Measurements from ENCODE around the gene CDC42EP4.
A peak's percentile ranks its signal among the peaks of the same experiment; 100 is the strongest.

Gene CDC42EP4

GRCh38 chr17:73311781-73312641, at the start of gene CDC42EP4:
CDC42EP4 (minus strand) TSS chr17:73312001; CDS start chr17:73286500, 25,501 bp downstream.
- DNase-seq, result peak; percentile 81 to 88

- DNase-seq, result no peak
These were observed 49.4 kb upstream of the CDC42EP4 start for GRCh38 chr17:73360961-73361761.

DNA sequence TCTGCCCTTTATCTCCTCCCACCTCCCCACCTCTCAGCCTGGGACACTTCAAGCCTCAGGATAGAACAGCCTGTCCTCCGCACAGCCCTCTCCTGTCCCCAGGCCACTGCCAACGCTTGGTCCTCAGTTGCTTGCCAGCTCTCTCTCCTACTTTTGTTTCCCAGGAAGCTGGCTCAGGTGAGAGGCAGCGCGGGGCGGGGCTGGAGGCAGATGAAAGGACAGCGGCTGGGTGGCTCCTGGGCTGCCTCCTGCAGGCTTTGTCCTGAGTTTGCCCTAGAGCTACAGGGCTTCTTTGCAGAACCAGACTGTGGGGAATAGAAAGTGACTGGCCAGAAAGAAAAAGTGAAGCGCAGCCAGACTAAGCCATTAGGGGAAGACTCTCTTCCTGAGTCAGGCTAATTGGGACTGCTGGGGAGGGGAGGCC, 48.2 kb upstream of the CDC42EP4 start:
- no peak for DNase-seq

- no peak for DNase-seq
These were observed 47.6 kb upstream of the CDC42EP4 start for GRCh38 chr17:73359352-73359751.

DNA sequence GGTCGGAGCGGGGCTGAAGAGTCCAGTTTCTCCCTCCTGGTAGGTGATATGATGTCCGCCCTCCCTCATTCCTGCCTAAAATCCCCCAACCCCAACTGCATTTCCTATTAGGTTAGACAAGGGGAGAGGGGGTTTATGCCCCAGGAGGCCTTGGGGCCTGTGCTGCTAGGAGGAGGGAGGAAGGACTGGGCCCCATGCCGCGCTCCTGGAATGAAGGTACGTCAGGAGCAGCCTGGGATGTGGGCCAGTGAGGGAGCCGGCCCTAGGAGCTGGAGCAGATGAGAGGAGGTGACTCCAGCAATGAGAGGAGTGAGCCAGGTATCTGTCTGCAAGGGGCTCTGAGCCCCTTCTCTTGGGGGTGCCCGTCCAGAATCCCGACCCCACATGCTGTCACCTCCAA, 46.9 kb upstream of the CDC42EP4 start:
- no peak for DNase-seq

DNA sequence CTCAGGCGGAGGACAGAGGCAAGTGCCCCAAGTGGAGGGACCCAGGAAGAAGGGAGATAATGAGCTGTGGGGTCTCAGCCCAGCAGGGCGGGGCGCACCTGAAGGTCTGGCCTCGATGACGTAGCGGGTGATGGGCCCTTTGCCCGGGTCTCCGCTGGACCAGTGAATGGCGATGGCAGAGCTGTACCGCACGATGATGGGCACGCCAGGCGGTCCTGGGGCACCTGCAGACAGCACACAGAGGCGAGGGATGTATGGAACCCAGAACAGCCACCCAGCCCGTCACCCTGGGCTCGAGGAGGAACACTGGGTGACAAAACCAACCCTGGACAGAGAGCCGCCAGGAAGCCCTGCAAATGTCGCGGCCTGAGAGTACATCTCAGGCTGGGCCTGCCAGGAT, 46.2 kb upstream of the CDC42EP4 start:
- DNase-seq, result no peak

DNA sequence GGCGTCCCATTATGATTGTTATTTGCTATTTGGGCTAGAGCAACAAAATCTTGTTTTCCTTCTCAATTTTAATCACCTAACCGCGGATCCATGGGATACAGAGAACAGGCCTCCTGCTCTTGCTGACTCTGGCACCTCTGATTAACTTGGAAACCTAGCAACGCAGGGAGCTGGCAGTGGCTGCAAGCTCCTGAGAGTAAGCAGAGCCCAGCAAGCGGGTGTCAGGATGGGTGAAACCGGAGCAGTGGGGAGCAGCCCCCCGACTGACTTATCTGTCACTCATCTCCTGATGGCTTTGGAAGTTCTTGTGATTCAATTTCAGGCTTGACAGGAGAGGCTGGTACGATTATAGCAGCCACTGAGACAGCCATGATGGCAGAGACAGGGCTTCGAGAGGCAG, 45.5 kb upstream of the CDC42EP4 start:
- DNase-seq, result no peak

GRCh38 chr17:73356561-73357170, 44.9 kb upstream of the CDC42EP4 start:
- no peak for DNase-seq

GRCh38 chr17:73354423-73355284, 42.9 kb upstream of the CDC42EP4 start:
- no peak for DNase-seq

- no peak for DNase-seq
These were observed 40.5 kb upstream of the CDC42EP4 start for GRCh38 chr17:73352261-73352660.

DNA sequence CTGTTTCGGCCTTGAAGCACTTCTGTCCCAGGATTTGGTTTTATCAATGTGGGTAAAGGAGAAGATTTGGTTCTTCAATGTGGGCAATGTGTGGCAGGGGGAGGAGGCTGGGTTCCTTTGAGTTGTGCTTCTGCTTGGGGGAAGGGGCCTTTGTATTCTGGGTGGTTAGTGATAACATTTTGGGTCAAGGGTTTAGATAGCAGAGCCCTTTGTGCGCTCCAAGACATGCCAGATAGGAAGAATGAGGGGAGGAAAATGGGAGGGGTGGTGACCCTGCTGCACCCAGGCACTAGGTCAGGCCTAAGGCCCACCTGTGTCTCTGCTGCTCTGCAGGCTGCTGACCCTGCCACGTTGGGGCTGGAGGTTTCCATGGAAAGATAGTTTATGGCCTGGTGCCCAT, 40.0 kb upstream of the CDC42EP4 start:
- DNase-seq, result no peak

GRCh38 chr17:73350864-73351263, 39.1 kb upstream of the CDC42EP4 start:
- no peak for DNase-seq

DNA sequence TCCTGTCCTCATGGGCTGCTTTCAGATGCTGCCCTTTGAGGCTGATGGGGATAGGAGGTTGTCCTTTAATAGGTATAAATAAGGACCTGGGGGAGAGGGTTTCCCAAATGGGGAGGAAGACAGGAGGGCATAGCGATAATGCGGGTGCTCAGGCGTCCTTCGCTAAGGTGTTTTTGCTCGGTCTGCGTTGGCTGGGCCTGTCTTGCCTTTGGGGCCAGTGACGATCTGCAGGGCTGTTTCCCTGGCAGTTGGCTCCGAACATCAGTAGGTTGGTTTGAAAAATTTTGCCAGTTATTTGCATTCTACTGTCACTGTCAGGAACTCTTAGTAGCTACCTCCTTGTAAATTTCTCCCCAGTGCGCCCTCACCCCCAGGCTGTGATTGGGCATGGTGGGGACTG, 37.8 kb upstream of the CDC42EP4 start:
- no peak for DNase-seq

GRCh38 chr17:73349138-73349537, 37.3 kb upstream of the CDC42EP4 start:
- no peak for DNase-seq

GRCh38 chr17:73348829-73349095, 37.0 kb upstream of the CDC42EP4 start:
- no peak for DNase-seq

- DNase-seq, result no peak
These were observed 36.4 kb upstream of the CDC42EP4 start for GRCh38 chr17:73348018-73348828.

DNA sequence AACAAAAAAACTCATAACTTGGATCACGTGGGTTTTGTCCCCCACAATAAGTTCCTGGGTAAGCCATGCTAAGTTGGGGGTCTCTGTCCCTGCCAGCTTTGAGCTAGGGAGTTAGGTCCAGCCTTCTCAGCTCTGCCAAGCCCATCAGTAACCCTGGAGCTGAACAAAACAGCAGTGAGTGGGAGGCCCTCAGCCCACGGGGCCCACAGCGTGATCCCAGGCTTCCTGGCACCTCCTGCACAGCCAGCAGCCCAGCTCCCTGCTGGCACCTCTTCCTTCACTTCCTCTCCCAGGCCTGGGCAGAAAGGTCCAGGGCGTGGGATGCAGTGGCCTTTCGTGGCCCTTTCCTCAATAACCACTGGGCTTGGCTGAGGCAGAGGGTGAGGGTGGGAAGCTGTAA, 35.5 kb upstream of the CDC42EP4 start:
- DNase-seq, result no peak

- no peak for DNase-seq
These were observed 34.8 kb upstream of the CDC42EP4 start for GRCh38 chr17:73346501-73347162.

DNA sequence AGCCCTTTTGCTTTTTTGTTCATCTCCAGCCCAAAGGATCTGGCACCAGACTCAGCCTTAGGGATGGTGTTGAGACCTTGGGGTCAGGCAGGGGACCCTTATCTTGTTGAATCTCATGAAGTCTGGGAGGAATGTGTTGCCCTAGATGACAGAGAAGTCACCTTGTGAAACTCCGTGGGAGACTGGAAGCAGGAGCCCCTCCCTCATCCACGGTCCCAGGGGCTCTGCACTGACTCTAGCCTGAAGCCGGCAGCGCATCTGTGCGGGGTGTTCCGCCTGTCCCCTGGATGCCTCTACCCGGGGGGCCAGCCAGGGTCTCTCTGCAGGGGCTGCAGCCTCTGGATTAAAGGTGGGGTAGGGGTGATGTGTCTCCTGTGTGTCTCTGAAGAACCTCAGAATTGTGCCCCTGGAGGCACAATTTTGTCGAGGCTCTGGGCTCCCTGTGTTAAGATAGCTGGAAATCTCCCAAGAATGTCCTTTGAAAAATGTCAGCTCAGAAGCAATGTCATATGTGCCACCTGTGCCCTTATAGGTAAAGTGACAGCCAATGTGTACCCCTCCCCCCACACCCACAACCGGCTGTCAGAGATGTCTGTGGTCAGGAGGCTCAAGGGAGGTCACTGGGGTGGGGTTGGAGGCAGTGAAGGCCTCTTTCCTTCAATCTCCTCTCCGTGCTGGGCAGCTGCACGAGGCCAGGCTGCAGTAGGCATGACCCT, 32.1 kb upstream of the CDC42EP4 start:
- no peak for DNase-seq

DNA sequence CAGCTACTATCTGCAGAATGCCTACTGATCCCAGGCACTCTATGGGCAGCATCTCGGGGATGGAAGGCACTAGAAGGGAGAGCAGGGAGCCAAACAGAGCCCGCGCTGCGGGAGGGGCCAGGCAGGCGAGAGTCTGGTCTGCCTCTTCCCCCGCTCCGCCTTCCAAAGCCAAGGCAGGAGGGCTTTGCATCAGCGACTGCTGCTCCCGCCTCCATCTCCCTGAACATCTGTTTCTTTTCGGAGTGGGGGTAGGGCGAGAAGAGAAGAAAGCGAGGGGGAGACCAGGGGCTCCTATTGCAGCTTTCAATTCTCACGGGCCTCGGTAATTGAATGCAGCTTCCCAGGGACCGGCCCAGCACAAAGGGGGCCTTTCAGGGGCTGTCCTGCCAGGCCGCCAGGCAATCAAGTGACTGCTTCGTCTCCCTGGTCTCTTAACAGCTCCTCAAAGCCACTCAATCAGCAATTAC, 31.4 kb upstream of the CDC42EP4 start:
- no peak for DNase-seq

All from CD4-positive, alpha-beta T cell treated with Interferon alpha-2 for 1 hour (primary cell).